ENCODE results near the gene SEMA3B. TPM values are rescaled to one million over a fixed set of nuclear protein-coding genes. Genes with fewer than 3 reads are reported as not detected.
"Not testable (repeated sequence)": the region's sequence is repeated elsewhere in the genome, so short reads cannot be mapped to it uniquely, and the experiment has no call there.

The SEMA3B gene
- total RNA-seq, 1 donor from 2014 or later = 179 TPM

DNA sequence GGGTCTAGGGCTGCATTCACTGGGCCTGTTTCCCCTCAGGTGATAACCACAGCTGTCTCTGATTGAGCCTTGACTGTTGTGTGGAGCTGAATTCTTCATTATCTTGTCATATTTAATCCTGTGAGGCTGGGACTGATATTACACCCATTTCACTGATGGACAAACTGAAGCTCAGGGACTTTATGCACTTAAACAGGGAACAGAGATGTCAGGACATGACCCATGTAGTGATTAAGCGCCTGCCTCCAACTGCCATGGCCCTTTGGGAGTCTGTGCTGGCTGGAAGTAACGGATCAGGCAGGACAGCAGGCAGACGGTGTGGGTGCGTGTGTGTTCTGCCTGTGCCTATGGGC, 25.4 kb upstream of the SEMA3B start:
- TF ChIP-seq, protein P1, sequence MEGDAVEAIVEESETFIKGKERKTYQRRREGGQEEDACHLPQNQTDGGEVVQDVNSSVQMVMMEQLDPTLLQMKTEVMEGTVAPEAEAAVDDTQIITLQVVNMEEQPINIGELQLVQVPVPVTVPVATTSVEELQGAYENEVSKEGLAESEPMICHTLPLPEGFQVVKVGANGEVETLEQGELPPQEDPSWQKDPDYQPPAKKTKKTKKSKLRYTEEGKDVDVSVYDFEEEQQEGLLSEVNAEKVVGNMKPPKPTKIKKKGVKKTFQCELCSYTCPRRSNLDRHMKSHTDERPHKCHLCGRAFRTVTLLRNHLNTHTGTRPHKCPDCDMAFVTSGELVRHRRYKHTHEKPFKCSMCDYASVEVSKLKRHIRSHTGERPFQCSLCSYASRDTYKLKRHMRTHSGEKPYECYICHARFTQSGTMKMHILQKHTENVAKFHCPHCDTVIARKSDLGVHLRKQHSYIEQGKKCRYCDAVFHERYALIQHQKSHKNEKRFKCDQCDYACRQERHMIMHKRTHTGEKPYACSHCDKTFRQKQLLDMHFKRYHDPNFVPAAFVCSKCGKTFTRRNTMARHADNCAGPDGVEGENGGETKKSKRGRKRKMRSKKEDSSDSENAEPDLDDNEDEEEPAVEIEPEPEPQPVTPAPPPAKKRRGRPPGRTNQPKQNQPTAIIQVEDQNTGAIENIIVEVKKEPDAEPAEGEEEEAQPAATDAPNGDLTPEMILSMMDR (IDR thresholded peaks at IDR 0.05; ENCODE audit: unreplicated experiment) = no peak
- Mint-ChIP-seq H3K4me3 (no peak overlapping the region), H3K27me3 (ENCODE audit: low read depth) (no peaks in the 10 kb centered on the region), H3K4me1 (peaks cover 50% of the 10 kb centered on the region), H3K27ac (peak overlapping the region; percentile 73), H3K36me3 (peaks cover 2% of the 10 kb centered on the region), H3K9me3 (no peaks in the 10 kb centered on the region)
- no peak for DNase-seq (ENCODE audit: low spot score in 2 of 2, unreplicated experiment in 2 of 2)

DNA sequence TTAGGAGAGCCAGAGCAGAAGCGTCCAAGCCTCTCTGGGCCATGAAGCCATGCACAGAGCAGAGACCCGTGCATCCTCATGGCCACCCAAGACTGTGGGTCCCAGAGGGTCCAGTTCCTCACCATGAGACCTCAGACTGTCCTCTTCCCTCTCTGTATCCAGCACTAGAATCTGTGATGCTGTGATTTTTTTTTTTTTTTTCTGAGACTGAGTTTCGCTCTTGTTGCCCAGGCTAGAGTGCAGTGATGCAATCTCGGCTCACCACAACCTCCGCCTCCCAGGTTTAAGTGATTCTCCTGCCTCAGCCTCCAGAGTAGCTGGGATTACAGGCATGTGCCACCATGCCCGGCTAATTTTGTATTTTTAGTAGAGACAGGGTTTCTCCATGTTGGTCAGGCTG, 24.1 kb upstream of the SEMA3B start:
- DNase-seq (ENCODE audit: low spot score in 2 of 2, unreplicated experiment in 2 of 2); H3K27me3 Mint-ChIP-seq (ENCODE audit: low read depth); H3K9me3 Mint-ChIP-seq; H3K36me3 Mint-ChIP-seq; H3K4me3 Mint-ChIP-seq: not testable (repeated sequence)
- Mint-ChIP-seq H3K4me1 (peaks cover 37% of the 10 kb centered on the region), H3K27ac (peak overlapping the region; percentile 92)

DNA sequence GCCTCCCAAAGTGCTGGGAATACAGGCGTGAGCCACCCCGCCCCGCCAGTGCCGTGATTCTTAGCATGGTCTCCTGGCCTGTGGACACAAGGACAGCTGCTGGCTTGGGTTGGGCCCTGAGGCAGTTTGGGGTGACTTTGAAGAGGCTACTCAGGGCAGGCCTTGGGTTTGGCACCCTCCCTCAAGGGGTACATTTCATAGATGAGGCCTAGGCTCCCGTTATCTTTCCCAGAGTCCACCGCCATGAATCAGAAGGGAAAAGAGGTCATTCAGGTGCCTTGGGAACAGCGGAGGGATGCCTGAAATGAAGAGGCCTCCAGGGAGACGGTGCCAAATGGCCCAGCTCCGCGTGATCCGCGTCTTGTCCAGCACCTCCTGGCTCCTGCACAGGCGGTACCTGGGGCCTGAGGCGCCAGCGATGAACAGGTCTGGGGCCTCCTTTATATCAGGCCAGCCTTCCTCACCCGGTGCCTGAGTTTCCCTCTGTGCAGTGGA, 23.6 kb upstream of the SEMA3B start:
- peak overlapping the region; percentile 67 for H3K4me3 Mint-ChIP-seq
- peaks cover 33% of the 10 kb centered on the region for H3K4me1 Mint-ChIP-seq
- DNase-seq (ENCODE audit: low spot score in 2 of 2, unreplicated experiment in 2 of 2) = no peak
- no peaks in the 10 kb centered on the region for H3K27me3 Mint-ChIP-seq (ENCODE audit: low read depth)
- no peaks in the 10 kb centered on the region for H3K9me3 Mint-ChIP-seq
- H3K36me3 Mint-ChIP-seq = peaks cover 2% of the 10 kb centered on the region
- H3K27ac Mint-ChIP-seq = peak overlapping the region; percentile 92
- TF ChIP-seq, protein P1 (IDR thresholded peaks at IDR 0.05; ENCODE audit: unreplicated experiment) = no peak

DNA sequence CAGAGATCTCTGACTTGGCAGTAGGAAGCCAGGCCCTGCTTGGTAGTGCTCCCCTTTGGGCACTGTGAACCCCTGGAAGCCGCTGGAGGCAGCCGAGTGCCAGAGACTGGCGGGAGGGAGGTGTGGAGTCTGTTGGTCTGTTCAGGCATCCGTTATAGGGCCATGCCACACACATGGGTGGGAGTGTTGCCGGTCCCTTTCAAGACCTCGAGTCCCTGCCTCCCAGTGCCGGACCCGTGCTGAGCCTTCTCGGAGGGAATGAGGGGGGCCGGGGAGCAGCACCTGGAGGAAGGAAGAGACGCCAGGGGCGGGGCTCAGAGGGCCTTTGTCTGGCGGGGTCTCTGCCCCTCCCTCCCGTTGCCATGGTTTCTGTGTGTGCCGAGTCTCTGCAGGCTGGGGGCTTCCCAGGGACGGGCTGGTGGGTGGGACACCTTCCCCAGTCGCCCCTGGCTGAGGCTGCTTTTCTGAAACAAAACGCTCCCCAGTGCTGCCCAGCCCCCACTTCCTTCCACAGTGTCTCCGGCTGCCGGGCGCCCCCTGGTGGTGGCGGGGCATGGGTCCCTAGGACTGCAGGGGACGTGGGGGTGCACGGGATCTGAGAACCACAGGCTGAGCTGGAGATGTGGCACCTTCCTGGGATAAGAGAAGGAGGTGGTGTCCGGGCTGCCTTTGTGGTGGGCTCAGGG, 23.0 kb upstream of the SEMA3B start:
- peak overlapping the region; percentile 92 for H3K27ac Mint-ChIP-seq

DNA sequence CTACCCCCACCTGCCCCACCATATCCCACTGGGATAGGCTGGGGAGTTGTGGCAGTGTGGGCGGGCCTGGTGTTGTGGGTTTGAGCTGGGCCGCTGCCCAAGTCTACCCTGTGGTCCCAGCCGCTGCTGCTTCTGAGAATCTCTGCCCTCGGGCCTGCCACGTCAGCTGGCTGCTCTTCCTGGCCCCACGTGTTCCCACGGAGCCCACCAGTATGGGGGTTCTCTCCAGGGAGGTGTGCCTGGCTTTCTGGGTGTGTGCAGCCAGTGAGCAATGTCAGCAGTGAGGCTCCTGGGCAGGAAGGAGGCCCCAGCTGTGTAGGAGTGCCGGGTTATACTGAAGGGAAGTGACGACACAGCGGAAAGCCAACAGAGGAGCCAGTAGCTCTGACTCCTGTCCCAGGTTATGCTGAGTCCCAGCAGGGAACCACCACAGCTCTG, 22.4 kb upstream of the SEMA3B start:
- peaks cover 26% of the 10 kb centered on the region for H3K4me1 Mint-ChIP-seq
- peak overlapping the region; percentile 92 for H3K27ac Mint-ChIP-seq
- no peaks in the 10 kb centered on the region for H3K9me3 Mint-ChIP-seq
- DNase-seq (ENCODE audit: low spot score in 2 of 2, unreplicated experiment in 2 of 2) = no peak
- H3K27me3 Mint-ChIP-seq (ENCODE audit: low read depth) = no peaks in the 10 kb centered on the region
- H3K4me3 Mint-ChIP-seq = peak overlapping the region; percentile 67
- peaks cover 2% of the 10 kb centered on the region for H3K36me3 Mint-ChIP-seq
- TF ChIP-seq, protein P1 (IDR thresholded peaks at IDR 0.05; ENCODE audit: unreplicated experiment) = peak; percentile 55

More for the DNA sequence above, 23.0 kb upstream of the SEMA3B start:
- peaks cover 32% of the 10 kb centered on the region for H3K4me1 Mint-ChIP-seq
- H3K9me3 Mint-ChIP-seq = no peaks in the 10 kb centered on the region
- TF ChIP-seq, protein P1 (IDR thresholded peaks at IDR 0.05; ENCODE audit: unreplicated experiment) = peak; percentile 99
- no peaks in the 10 kb centered on the region for H3K27me3 Mint-ChIP-seq (ENCODE audit: low read depth)
- peak overlapping the region; percentile 67 for H3K4me3 Mint-ChIP-seq
- peaks cover 2% of the 10 kb centered on the region for H3K36me3 Mint-ChIP-seq
- peak; percentile 95 to 98 for DNase-seq (ENCODE audit: low spot score in 2 of 2, unreplicated experiment in 2 of 2)

DNA sequence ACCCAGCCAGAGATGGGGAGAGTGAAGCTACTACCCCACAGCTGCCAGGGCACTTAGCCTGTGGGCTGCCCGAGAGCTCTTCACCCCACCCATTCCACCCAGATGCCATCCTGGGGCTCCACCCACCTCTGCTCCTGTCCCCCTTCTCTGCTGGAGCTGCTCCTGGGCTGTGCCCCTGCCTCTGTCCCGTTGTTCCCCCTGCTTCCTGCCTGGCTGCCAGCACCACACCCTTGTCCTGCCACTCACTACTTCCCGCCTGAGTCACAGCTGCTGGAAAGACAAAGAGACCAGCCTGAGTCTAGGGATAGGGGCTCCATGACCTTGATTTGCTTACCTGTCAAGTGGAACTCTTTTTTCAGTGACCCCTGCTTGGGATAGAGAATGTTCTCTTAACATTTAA, 20.6 kb upstream of the SEMA3B start:
- no peak for DNase-seq (ENCODE audit: low spot score in 2 of 2, unreplicated experiment in 2 of 2)
- H3K27me3 Mint-ChIP-seq (ENCODE audit: low read depth) = no peaks in the 10 kb centered on the region
- no peaks in the 10 kb centered on the region for H3K9me3 Mint-ChIP-seq
- peak overlapping the region; percentile 69 for H3K27ac Mint-ChIP-seq
- H3K36me3 Mint-ChIP-seq = peaks cover 4% of the 10 kb centered on the region
- peaks cover 23% of the 10 kb centered on the region for H3K4me1 Mint-ChIP-seq
- no peak overlapping the region for H3K4me3 Mint-ChIP-seq
- TF ChIP-seq, protein P1 (IDR thresholded peaks at IDR 0.05; ENCODE audit: unreplicated experiment) = no peak

Measured in mesothelial cell of epicardium (in vitro differentiated cells).